Posterior cingulate gyrus (tissue), 11 donors: Measurements from ENCODE around the gene CEP170B.
A peak's percentile ranks its signal among the peaks of the same experiment; 100 is the strongest.
"Not testable (repeated sequence)": the region's sequence is repeated elsewhere in the genome, so short reads cannot be mapped to it uniquely, and the experiment has no call there.

Experiments used
- DNase-seq, 10 donors: peaks; one replicate each; pipeline versions ENCODE4 v3.0.0 to v3.0.0-alpha.2; 2020 to 2021; ENCODE audit warnings: mixed read lengths in 3 of 10
- intact Hi-C: fragments of 100-400 bp; cut with DNase I; formaldehyde crosslinking; loops from one replicate; pipeline ENCODE4 v1.15.1; 2023

CEP170B gene

GRCh38 chr14:104898195-104898558 is 33.1 kb downstream of the CEP170B start:
- intact Hi-C loops = loop anchor here (10.0 kb wide), 1 partner anchor 147 kb away; no protein-coding TSS in a partner anchor
- peak in 1 of 10 donors; percentile 80 for DNase-seq

GRCh38 chr14:104898870-104899510 is 33.9 kb downstream of the CEP170B start:
- intact Hi-C loops = loop anchor here (10.0 kb wide), 1 partner anchor 146 kb away; no protein-coding TSS in a partner anchor

GRCh38 chr14:104899781-104900180 is 34.7 kb downstream of the CEP170B start:
- intact Hi-C loops = loop anchor here (10.0 kb wide), 1 partner anchor 145 kb away; no protein-coding TSS in a partner anchor
- no peak for DNase-seq

More at GRCh38 chr14:104898870-104899510, 33.9 kb downstream of the CEP170B start:
- peak in 2 of 10 donors; percentile 67 to 81 for DNase-seq

GRCh38 chr14:104900639-104901512 is 35.8 kb downstream of the CEP170B start:
- intact Hi-C loops = no loop called here
- DNase-seq = peak in 1 of 10 donors; percentile 40

- no peak for DNase-seq
- intact Hi-C loops = no loop called here
Observed at GRCh38 chr14:104903990-104904389, 38.9 kb downstream of the CEP170B start.

- DNase-seq = peak in 1 of 10 donors; percentile 53
- intact Hi-C loops = not testable (repeated sequence)
Observed at GRCh38 chr14:104904650-104905578, 39.8 kb downstream of the CEP170B start.

- DNase-seq, intact Hi-C loops: not testable (repeated sequence)
Observed at GRCh38 chr14:104905579-104905933, 40.5 kb downstream of the CEP170B start.

GRCh38 chr14:104908303-104908702 is 43.2 kb downstream of the CEP170B start:
- intact Hi-C loops = no loop called here

GRCh38 chr14:104912053-104912452 is 47.0 kb downstream of the CEP170B start:
- no peak for DNase-seq
- intact Hi-C loops = no loop called here

More at GRCh38 chr14:104908303-104908702, 43.2 kb downstream of the CEP170B start:
- DNase-seq = no peak

GRCh38 chr14:104913435-104913834 is 48.4 kb downstream of the CEP170B start:
- DNase-seq = no peak

GRCh38 chr14:104917116-104917515 is 52.0 kb downstream of the CEP170B start:
- intact Hi-C loops = no loop called here
- DNase-seq = no peak

More at GRCh38 chr14:104913435-104913834, 48.4 kb downstream of the CEP170B start:
- intact Hi-C loops = no loop called here

GRCh38 chr14:104917993-104918392 is 52.9 kb downstream of the CEP170B start:
- no peak for DNase-seq
- intact Hi-C loops = no loop called here

- intact Hi-C loops, DNase-seq: not testable (repeated sequence)
Observed at GRCh38 chr14:104919152-104919992, 54.3 kb downstream of the CEP170B start.

GRCh38 chr14:104919993-104920315 is 54.9 kb downstream of the CEP170B start:
- intact Hi-C loops = no loop called here
- no peak for DNase-seq

- DNase-seq = no peak
- intact Hi-C loops = no loop called here
Observed at GRCh38 chr14:104923640-104924420, 58.8 kb downstream of the CEP170B start.

- no peak for DNase-seq
- intact Hi-C loops = no loop called here
Observed at GRCh38 chr14:104924421-104925213, 59.5 kb downstream of the CEP170B start, which contains the start of gene PLD4. Gene PLD4, plus strand, starts transcription at chr14:104924879. Its CDS starts 2,262 bp downstream, at chr14:104927141.

- intact Hi-C loops = no loop called here
- DNase-seq = no peak
Observed at GRCh38 chr14:104925214-104925854, 60.3 kb downstream of the CEP170B start.
